Lower leg skin (tissue), 3 donors: ENCODE data around the gene MILR1.

Source experiments
- POLR2A ChIP-seq, 2 donors: fragments of 450-650 bp; IDR thresholded peaks; one replicate each; pipeline ENCODE4 v1.6.1; 2016 to 2017; ENCODE audit warnings: antibody characterized with exemption in 2 of 2, mild to moderate bottlenecking in 1 of 2, moderate library complexity in 1 of 2
- TF ChIP-seq, protein P1 (sequence below), 3 donors: fragments of 450-650 bp; IDR thresholded peaks; one replicate each; pipeline ENCODE4 v1.5.1; 2016; ENCODE audit warnings: antibody characterized with exemption in 3 of 3, mild to moderate bottlenecking in 3 of 3, moderate library complexity in 2 of 3

DNA sequence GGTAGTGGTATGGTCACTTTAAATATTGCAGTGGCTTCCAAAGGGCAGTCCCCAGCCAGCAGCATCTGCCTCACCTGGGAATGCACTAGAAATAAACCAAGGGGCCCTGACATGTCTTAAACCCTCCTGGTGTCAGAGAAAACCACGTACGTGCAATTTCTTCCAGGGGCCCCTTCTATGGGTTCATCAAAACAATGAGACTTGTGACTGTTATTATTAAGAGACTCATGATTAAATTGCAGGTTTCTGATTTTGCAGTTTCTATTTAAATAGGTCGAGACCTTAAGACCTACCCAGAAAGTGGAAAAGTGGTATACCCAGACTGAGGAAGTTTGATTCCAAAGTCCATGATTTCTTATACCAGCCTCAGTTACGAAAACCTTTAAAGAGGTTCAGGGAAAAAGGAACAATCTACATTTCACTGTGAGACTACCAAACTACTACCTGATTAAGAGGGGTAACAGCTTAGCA lies 48.7 kb downstream of the MILR1 start:
- TF ChIP-seq, protein P1, sequence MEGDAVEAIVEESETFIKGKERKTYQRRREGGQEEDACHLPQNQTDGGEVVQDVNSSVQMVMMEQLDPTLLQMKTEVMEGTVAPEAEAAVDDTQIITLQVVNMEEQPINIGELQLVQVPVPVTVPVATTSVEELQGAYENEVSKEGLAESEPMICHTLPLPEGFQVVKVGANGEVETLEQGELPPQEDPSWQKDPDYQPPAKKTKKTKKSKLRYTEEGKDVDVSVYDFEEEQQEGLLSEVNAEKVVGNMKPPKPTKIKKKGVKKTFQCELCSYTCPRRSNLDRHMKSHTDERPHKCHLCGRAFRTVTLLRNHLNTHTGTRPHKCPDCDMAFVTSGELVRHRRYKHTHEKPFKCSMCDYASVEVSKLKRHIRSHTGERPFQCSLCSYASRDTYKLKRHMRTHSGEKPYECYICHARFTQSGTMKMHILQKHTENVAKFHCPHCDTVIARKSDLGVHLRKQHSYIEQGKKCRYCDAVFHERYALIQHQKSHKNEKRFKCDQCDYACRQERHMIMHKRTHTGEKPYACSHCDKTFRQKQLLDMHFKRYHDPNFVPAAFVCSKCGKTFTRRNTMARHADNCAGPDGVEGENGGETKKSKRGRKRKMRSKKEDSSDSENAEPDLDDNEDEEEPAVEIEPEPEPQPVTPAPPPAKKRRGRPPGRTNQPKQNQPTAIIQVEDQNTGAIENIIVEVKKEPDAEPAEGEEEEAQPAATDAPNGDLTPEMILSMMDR (IDR thresholded peaks at IDR 0.05) = no peak
- no peak for TF ChIP-seq POLR2A (IDR thresholded peaks at IDR 0.05)
